Measurements from ENCODE around the gene TTC9.

The TTC9 gene

DNA sequence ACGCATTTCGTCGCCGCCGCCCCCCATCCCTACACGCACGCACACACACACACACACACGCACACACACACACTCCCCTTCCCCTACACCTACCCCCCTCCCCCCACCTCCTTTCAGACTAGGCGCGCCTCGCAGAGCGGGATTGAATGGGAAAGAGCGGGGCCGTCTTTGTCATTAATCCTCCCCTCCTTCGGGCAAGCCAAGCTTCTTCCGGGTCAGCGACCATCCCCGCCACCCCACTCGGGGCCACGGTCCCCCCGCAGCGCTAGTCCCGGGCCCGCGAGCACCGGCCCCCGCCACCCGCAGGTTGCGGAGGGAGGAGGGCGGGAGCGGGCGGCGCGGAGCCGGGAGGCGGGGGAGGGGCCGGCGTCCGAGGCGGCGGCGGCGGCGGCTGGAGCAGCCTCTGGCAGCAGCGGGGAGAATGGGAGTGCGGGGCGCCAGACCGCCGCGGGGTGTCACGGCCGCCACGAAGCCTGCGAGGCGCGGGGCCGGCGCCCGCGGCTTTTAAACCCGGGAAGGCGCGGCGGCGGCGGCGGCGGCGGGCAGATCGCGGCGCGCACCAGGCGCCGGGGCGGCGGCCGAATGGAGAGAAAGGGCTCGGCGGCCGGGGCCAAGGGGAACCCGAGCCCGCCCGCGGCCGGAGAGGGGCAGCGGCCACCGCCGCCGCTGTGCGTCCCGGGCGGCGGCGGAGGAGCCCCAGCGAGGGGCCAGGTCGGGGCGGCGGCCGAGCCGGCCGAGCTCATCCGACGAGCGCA is at the start of gene TTC9:
TSS of gene TTC9 (plus strand) at position 369 of the 755 bp plus-strand sequence. CDS start at position 583, 214 bp downstream.
- peak; percentile 73 for DNase-seq

DNA sequence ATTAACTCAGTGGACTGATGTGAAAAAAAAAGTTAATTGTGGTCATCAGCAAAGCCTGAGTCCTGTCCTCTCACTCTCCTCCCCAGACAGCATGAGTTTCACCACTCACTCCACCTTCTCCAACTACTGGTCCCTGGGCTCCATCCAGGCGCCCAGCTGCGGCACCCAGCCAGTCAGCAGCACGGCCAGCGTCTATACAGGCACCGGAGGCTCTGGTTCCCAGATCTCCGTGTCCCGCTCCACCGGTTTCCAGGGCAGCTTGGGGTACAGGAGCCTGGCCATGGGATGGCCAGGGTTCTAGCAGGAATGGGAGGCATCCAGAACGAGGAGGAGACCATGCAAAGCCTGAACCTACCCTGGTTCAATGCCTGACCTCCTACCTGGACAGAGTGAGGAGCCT is 47.3 kb upstream of the TTC9 start:
- no peak for DNase-seq

DNA sequence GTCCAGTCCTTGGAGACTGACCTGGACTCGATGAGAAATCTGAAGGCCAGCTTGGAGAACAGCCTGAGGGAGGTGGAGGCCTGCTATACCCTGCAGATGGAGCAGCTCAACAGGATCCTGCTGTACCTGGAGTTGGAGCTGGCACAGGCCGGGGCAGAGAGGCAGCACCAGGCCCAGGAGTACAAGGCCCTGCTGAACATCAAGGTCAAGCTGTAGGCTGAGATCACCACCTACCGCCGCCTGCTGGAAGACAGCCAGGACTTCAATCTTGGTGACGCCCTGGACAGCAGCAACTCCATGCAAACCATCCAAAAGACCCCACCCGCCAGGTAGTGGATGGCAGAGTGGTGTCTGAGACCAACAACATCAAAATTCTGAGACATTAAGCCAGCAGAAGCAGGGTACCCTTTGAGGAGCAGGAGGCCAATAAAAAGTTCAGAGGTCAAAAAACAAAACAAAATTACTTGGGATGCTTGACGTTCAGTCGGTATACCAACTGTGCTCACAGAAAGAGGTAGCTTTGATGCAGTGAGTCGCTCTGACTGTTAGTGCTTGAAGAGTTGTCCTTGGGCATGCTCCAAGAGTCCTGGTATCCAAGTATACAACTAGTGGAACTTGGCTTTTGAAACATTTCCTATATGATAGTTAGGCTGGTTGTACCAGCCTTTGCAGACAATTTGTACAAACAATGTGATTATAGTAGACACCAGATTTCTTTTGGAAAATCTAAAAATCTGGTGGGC is 46.1 kb upstream of the TTC9 start:
- no peak for DNase-seq

DNA sequence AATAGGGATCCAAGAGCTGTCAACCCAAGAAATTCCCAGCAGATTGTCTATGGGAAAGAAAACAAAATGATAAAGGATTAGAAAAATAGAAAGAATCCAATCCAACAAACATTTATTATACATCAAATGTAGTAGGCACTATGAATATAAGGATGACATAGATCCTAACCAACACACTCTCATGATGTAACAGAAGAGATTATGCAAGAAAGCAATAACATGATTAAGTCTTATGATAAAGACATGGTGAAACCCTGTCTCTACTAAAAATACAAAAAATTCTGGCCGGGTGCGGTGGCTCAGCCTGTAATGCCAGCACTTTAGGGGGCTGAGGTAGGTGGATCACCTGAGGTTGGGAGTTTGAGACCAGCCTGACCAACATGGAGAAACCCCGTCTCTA is 44.0 kb upstream of the TTC9 start:
- no peak for DNase-seq

DNA sequence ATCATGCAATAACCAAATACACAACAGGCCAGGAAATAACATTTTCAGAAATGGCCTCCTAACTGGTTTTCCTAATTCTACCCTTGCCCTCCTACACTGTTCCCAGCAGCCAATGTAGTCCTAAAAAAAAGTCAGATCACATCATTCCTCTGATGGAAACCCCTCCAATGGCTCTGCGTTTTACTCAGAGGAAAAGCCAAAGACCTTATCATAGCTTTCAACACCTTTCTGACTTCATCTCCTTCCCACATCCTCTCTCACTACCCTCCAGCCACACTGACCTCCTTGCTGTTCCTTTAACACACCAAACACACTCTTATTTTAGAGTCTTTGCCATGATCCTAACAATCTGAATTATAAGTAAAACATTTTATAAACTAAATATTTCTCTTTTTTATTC is 42.4 kb upstream of the TTC9 start:
- DNase-seq, result no peak

DNA sequence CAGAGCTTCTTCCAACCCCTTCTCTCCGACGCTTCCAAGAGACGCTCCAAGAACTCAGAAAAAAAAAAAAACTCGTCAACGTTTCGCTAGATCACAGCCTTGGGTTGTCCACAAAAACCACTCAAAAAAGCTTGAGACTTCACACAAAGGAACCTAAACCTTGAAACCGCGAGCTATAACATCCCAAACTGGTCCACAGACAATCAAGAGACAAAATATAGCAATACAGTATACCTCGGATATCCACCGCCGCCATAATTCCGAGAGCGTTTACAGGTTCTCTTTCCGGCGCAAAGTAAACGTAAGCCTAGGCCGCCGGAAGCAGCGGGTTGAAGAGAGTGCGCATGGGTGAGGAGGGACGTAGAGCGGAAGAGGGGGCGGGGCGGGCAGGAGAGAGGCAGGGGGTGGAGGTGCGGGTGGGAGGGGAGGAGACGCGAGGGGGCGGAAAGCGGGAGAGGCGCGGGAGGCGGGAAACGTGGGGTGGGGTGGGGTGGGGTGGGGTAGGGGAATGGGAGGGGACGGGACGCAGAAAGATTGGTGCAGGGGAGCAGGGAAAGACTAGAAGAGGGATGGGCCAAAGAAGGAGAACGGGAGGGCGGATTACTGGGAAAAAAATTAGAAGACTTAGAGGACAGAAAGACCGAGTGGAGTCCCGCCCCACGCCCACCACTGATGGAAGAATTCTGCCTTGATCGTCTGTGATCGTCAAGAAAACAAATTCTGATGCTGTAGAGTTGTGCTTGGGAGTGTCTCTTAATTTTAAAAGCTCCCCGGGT is 41.1 kb upstream of the TTC9 start, which contains the start of gene MED6:
TSS of gene MED6 (minus strand) at position 274 of the 776 bp plus-strand sequence. CDS start at position 256, 18 bp downstream.
- DNase-seq, result peak; percentile 98

DNA sequence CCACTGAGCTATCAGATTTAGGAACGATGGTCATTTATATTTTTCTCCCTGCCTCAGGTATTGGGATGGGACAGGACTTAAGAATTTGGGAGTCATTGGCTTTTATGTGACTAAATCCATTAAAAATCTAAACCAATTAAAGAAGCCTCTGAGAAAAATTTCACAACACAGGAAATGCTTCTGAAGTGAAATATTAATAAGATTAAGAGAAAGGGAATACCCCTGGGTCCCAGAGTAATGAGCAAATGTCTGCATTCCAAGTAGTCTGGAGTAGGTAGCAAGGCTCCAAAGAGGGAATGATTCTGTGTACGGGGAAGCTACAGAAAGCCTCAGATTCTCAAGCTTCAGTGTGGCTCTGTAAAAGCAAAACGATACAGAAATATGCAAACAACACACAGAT is 40.6 kb upstream of the TTC9 start:
- no peak for DNase-seq

DNA sequence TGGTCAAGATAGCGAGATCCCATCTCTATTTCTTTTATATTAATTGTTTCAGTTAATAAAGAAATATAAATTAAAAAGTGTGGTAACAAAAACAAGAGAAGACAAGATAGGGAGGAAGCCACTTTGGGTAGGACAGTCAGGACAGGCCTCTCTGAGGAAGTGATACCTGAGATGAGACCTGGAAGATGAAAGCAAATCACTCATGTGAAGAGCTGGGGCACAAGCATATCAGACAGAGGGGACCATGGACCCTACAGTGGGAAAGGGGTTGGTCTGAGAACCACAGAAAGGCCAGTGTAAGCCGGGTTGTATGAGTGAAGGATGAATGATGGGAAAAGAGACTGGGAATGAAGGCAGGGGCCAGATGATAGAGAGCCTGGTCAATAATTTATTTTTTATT is 39.5 kb upstream of the TTC9 start:
- no peak for DNase-seq

DNA sequence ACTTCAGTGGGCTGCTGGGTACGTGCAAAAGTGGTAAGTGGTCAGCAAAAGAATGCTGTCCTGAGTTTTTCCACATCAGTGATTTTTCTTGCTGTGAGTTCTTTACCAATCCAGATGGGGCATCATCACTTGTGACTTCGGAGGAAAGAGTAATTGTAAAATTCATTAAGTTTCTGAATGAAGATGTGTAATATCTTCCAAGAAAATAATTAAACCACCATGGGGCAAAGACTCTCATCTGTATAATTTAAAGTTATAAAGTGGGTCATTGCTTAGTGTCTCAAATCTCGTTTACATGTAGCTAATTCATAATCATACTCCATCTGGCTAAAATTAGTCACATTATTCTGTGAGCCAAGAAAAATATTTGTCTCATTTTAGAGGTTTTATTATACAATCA is 30.5 kb upstream of the TTC9 start:
- DNase-seq, result no peak

DNA sequence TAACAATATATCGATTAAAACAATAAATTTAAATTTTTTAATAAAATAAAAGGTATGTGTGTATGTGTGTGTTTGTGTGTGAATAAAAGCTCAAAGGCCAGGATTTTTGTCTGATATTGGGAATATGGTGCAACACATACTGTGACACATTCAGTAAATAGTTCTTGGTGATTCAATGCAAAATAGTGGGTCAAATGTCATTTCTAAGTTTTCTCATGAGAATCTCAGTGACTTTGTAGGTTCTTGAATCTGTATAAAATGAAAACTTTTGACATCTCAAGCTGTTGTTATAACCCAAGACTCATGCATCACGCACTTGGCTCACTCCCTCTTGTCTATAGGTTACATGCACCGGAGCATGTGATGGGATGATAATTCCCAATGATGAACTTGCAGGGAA is 25.1 kb upstream of the TTC9 start:
- no peak for DNase-seq

DNA sequence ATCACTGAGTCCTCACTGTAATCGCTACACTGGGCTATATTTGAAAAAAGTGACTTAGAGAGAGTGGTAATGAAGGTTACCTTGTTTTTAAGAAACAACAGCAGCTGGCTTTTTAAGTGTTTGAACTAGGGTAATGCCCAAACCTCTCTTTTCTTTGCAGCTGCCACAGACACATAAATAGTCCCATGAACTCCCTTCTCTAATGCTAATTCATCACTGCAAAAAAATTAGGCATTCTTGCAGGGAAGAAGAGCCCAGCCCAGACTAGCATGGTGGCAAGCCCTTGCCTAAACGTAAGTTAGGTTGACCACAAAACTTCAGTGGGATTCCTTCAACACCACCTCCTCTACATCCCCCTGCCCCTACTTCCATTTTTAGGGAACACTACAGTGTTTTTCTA is 23.4 kb upstream of the TTC9 start:
- DNase-seq, result no peak

DNA sequence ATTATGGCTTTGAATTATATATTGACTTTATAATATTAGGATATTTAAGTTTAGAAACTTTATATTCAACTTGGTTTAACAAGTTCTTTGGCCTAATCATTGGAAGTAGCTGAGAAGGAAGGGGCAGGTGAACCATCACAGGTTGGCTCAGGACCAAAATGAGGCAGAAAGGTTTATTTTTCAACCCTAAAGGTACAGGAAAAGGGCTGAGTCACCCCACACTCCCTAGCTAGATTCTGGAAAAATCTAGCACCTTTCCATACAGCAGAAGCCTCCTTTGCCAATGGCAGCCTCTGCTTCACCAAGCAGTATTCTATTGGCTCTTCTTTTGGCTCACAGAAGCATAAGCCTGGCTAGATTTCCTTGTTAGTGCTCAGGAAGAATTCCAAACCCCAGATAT is 22.0 kb upstream of the TTC9 start:
- DNase-seq, result no peak

DNA sequence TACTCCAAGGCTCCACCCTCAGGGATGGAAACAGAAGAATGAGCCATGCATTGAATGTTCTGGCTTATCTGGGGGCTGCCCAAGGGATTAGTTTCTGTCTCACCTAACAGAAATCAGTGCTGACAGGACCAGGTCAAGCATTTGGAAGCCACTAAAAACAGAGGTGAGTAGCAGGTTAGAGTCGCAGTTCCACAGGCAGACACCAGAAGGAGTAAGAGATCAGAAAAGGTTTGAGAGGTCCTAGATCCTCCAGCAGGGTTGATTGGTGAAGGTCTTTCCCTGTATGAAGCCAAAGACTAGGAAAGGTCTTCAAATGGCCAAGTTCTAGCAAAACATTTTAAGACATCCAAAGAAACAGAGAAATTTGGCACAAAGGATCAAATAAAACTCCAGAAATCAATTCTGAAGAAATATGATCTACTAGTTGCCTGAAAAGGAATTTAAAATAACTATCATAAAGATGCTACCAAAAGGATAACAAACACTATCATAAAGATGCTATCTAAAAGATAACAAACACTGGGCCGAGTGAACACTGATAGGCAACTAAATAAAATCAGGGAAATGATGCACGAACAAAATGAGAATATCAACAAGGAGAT is 19.5 kb upstream of the TTC9 start:
- DNase-seq, result peak; percentile 41

DNA sequence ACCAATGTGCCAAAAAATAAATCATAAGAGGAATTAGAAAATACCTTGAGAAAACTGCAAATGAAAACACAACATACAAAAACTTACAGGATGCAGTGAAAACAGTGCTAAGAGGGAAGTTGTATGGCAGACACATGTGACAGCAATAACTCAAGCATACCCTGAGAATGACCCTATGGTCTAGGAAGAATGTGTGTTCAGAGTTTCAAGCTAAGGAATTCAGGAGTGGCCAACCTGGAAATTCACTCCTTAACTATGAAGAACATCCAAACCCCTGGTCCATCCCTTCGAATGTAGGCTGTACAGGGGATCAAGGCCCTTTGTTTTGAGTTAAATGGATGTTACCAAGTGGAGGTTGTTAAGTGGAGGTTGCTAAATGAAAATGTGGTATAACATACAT is 16.7 kb upstream of the TTC9 start:
- DNase-seq, result no peak

DNA sequence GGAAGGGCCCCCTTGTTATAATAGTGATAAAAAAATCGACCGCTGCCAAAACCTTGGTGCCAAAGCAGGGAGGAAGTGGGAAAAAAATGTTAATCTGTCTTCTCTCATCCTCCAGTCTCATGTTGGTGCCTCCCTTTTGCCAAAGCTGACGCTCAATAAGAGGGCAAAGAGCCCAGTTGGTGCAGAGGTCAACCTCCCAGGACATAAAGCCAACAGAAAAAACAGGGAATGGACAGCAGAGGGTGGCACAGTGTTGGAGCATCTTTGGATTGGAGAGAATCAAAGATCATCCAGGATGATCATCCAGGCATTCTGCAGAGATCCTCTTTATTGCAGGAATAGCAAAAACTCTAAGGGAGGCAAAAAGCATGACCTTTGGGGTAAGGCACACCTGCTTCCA is 9.8 kb upstream of the TTC9 start:
- DNase-seq, result no peak

DNA sequence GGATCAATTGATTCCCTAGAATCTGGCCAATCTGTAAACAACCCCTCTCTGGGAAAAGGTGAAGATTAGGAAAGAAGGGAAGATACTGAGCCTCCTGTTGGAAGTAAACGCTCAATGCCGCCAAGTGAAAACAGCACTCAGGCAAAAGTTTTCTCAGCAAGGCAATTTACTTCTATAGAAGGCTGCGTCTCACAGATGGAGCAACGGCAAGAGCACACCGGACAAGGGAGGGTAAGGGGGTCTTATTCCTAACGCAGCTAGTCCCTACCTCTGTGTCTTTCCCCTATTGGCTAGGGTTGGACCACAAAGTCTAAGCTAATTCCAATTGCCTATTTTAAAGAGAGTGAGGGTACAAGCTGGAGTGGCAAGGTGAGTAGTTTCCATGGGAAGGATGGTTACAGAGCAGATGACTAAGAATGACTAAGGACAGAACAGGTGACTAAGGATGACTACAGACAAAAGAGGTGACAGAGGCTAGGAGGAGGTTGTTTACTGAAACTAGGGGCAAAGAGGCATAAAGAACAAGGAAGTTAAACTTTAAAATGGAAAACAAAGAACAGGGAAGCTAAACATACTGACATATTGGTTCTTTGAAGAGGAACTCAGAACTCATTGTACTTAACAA is 5.6 kb upstream of the TTC9 start:
- no peak for DNase-seq

DNA sequence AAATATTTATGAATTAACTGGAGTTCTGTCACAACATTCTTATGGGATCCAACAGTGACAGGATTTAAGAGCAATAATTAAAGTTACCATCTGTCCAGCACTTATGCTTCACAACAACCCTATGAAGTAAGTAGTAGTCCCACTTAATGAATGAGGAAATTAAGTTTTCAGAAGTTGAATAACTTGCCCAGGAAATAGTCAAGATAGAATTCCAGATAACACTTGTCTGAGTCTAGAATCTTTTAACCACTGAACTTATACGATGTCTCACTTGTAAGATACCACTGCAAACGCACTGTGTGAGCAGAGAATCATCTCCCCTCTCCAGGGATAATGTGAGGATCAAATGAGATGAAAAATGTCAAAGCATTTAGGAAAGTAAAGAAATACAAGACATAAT is 3.3 kb upstream of the TTC9 start:
- no peak for DNase-seq

DNA sequence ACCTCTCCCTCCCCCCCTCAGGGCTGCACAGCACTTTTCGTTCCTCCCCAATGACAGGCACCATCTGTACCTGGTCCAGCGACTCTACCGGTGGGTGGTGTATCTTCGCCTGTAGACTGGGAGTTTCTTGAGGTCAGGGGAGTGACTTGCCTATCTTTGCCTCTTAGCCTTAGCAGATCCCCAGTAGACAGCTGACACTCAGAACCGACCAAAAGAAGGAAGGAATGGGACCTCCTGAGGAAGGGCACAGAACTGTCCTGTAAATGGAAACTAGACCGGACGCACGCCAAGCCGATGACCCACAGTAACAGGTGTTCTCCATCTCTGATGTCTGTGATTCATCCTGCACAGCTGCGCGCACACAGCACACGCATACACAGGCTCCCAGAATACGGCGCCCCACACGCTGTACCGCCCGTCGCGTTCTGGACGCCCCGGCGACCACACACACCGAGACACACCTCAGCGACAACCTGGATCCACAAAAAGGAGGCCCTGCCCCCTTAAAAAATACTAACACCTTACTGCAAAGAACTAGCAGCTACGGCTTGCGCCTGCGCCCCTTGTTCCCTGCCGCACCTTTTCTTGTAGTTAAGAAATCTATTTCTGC is 673 bp upstream of the TTC9 start:
- peak; percentile 67 for DNase-seq

DNA sequence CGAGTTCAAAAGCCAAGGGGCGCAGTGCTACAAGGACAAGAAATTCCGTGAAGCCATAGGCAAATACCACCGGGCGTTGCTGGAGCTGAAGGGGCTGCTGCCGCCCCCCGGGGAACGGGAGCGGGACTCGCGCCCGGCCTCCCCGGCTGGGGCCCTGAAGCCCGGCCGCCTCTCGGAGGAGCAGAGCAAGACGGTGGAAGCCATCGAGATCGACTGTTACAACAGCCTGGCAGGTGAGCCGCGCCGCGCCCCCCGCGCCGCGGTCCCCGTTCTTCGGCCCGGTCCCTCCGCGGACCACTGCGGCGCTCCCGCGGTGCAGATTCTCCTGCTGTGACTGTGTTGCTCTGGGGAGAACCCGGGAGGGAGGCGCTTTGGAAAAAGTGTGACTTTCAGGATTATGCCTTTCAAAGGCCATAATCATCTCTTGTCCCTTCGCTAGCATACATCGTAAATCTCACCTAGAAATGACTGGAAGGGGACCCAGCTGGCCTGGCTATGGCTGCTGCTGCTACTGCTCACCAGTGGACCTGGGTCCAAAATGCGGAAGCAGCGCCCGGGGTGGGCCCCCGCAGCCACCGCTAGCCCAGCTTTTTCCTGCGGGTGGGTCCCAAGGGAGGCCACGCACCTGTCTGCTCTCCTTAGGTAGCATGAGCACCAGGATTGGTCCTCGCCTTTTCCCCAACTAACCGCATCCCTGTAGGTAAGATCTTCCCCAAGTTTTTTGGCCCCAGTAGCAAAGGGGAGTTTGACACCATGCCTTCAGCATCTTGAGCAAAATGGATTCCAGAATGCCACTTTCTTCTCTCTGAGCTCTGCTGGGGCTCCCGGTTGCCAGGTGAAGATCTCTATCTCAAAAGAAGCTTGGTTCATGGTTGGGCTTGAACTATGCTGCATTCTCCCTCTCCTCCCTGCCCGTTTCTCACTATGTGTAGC is 853 bp downstream of the TTC9 start:
- peak; percentile 77 for DNase-seq

DNA sequence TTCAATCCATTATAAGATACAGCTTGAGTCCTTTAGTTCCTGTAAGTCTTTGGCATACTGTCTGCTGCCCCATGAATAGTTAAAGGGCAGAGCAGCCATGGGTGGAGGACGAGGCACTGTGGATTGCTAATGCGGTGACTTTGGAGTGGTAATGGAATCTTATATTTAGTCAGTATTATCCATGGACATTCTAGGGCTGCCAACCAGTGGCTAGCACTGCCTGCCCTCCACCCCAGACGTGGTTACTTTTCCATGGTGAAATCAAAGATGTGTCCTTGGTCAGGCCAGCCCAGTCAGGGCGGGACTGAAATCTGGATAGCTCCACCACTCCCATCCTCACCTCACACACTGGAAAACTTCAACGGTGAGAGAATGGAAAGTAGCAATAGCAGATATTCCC is 2.3 kb downstream of the TTC9 start:
- no peak for DNase-seq

DNA sequence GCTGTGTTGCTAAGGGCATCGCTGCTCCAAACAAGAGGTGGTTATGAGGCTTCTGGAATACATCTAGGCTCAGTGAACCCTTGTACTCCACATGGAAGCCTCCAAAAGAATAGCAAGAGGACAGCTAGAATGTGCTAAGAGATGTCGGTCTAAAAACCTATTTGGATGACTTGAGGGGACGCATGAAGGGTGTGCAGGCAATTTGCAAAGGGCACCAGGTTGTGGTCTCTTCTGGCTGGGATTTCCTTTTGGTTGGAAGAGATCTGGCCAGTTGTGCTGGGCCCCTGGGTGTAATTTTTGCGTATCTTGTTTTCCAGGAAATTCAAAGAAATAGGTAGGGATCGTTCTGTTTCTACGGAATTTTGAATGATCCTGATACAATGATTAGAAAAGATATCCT is 4.2 kb downstream of the TTC9 start:
- DNase-seq, result no peak

Data from eye (tissue), 1 donor.